HepG2 (cell line): ENCODE data around the gene HBD. TPM values are rescaled to one million over a fixed set of nuclear protein-coding genes. Genes with fewer than 3 reads are reported as not detected.

Experiments
- ATAC-seq: fragments of 200-7000 bp; cut with Tn5 transposase; 3 replicates; pipeline ENCODE4 v1.9.1; 2020; ENCODE audit warnings: mild to moderate bottlenecking, moderate library complexity
- BruUV-seq: library from RNA; stranded (reverse); fragments of 400-500 nt; replicated peaks from 2 replicates; lab custom pipeline; 2021; lab: Mats Ljungman, UMichigan
- CTCF ChIA-PET: fragments of 300-600 bp; formaldehyde crosslinking; extraction: SDS; loops from one replicate; lab custom pipeline; 2021; ENCODE audit warnings: low total read pairs, inconsistent platforms, low intra/inter-chr PET ratio; lab: Yijun Ruan, JAX
- POLR2A ChIA-PET: fragments of 350-600 bp; sonication (Branson Sonifier 250); formaldehyde crosslinking; loops from one replicate; lab custom pipeline; 2020; ENCODE audit warnings: antibody characterized with exemption, inconsistent platforms; lab: Yijun Ruan, JAX
- DNase-seq: peaks from one replicate; pipeline ENCODE4 v3.0.0-alpha.2; 2015; ENCODE audit warnings: low spot score
- FAIRE-seq: peaks from 3 replicates; lab custom pipeline; 2011; peaks lifted over from hg19 to GRCh38; lab: Jason Lieb, UNC
- H2AFZ ChIP-seq: one replicate; pipeline ENCODE4 v1.6.1; 2011; ENCODE audit warnings: low read length, inconsistent platforms
- H3K27ac ChIP-seq: fragments of 300-600 bp; 3 replicates; pipeline ENCODE4 v1.8.0; 2011; ENCODE audit warnings: mixed run types, mild to moderate bottlenecking, mixed read lengths, low read length, inconsistent platforms; ENCODE audit not compliant: insufficient read depth; ENCODE audit errors: extremely low read length
- H3K27me3 ChIP-seq, 2 experiments: fragments of 200-600 bp in 1 of 2; 2 replicates in 1 of 2; 3 replicates in 1 of 2; pipeline versions ENCODE4 v1.6.0 to v1.8.0; 2011; ENCODE audit warnings: low read length in 2 of 2, mild to moderate bottlenecking in 2 of 2, moderate library complexity in 2 of 2, inconsistent platforms in 1 of 2; ENCODE audit not compliant: insufficient read depth in 2 of 2, control insufficient read depth in 1 of 2
- H3K36me3 ChIP-seq, 2 experiments: fragments of 200-600 bp in 1 of 2; replicated peaks in 1 of 2; 2 replicates in 1 of 2; 3 replicates in 1 of 2; pipeline versions ENCODE4 v1.5.1 to v1.8.0; 2011; ENCODE audit warnings: low read length in 2 of 2, inconsistent platforms in 1 of 2; ENCODE audit not compliant: insufficient read depth in 2 of 2, control insufficient read depth in 1 of 2
- H3K4me1 ChIP-seq: 2 replicates; pipeline ENCODE4 v1.5.1; 2012; ENCODE audit warnings: low read length, inconsistent platforms; ENCODE audit not compliant: insufficient read depth
- H3K4me2 ChIP-seq: 2 replicates; pipeline ENCODE4 v1.6.0; 2011; ENCODE audit warnings: low read depth, low read length, inconsistent platforms
- H3K4me3 ChIP-seq, 3 experiments: fragments of 200-600 bp in 1 of 3; sonication (generic), shearing (Covaris generic) in 1 of 3; replicated peaks in 1 of 3; 2 replicates each; pipeline ENCODE4 v1.5.1; 2011 to 2016; ENCODE audit warnings: low read length in 3 of 3, inconsistent platforms in 2 of 3, low read depth in 2 of 3, mild to moderate bottlenecking in 2 of 3, control low read depth in 1 of 3, mixed read lengths in 1 of 3; ENCODE audit not compliant: insufficient read depth in 1 of 3
- H3K79me2 ChIP-seq: one replicate; pipeline ENCODE4 v1.6.1; 2011; ENCODE audit warnings: low read length, inconsistent platforms; ENCODE audit not compliant: insufficient read depth
- H3K9ac ChIP-seq: 2 replicates; pipeline ENCODE4 v1.6.0; 2011; ENCODE audit warnings: mild to moderate bottlenecking, low read depth, low read length, inconsistent platforms; ENCODE audit not compliant: insufficient read depth
- H3K9me3 ChIP-seq: 2 replicates; pipeline ENCODE4 v1.5.1; 2012; ENCODE audit warnings: mild to moderate bottlenecking, low read length
- H4K20me1 ChIP-seq: 2 replicates; pipeline ENCODE4 v1.6.0; 2011; ENCODE audit warnings: inconsistent platforms, mild to moderate bottlenecking, low read length, moderate library complexity; ENCODE audit not compliant: insufficient read depth
- ASH2L ChIP-seq: fragments of 300-600, 200-600 bp; sonication (generic); IDR thresholded peaks from 2 replicates; pipeline ENCODE4 v1.7.0; 2017; ENCODE audit warnings: low read depth, mild to moderate bottlenecking, moderate library complexity, mixed read lengths, low read length; ENCODE audit not compliant: insufficient read length
- BCL3 ChIP-seq: sonication (generic); formaldehyde crosslinking; IDR thresholded peaks from 2 replicates; pipeline ENCODE4 v1.5.1; 2020; ENCODE audit warnings: mild to moderate bottlenecking, missing genetic modification reagents, moderate library complexity
- DNMT1 ChIP-seq: sonication (generic); formaldehyde crosslinking; IDR thresholded peaks from 2 replicates; pipeline ENCODE4 v1.5.1; 2020; ENCODE audit warnings: mild to moderate bottlenecking, missing genetic modification reagents
- FOXC1 ChIP-seq: sonication (generic); formaldehyde crosslinking; IDR thresholded peaks from 2 replicates; pipeline ENCODE4 v1.8.0; 2022; ENCODE audit warnings: mild to moderate bottlenecking, missing genetic modification reagents, borderline replicate concordance
- JUND ChIP-seq: sonication (generic); formaldehyde crosslinking; IDR thresholded peaks from 2 replicates; pipeline ENCODE4 v1.8.0; 2022; ENCODE audit warnings: mild to moderate bottlenecking, missing genetic modification reagents
- KDM6A ChIP-seq: IDR thresholded peaks from 2 replicates; pipeline ENCODE4 v1.6.1; 2016; ENCODE audit warnings: low read depth
- KLF9 ChIP-seq: IDR thresholded peaks from 2 replicates; pipeline ENCODE4 v1.6.1; 2016; ENCODE audit warnings: low read depth
- MED8 ChIP-seq: sonication (generic); formaldehyde crosslinking; IDR thresholded peaks from 2 replicates; pipeline ENCODE4 v1.8.1; 2023; ENCODE audit warnings: mild to moderate bottlenecking, missing genetic modification reagents; ENCODE audit not compliant: insufficient replicate concordance
- PHF5A ChIP-seq: IDR thresholded peaks from one replicate; pipeline ENCODE4 v1.6.1; 2018; ENCODE audit warnings: low read depth, missing genetic modification reagents; ENCODE audit not compliant: unreplicated experiment
- RARG ChIP-seq: sonication (generic); formaldehyde crosslinking; IDR thresholded peaks from 2 replicates; pipeline ENCODE4 v1.4.0; 2020; ENCODE audit warnings: low read depth, mild to moderate bottlenecking, missing genetic modification reagents
- SKI ChIP-seq: fragments of 450-650 bp; IDR thresholded peaks from one replicate; pipeline ENCODE4 v1.6.1; 2018; ENCODE audit warnings: mild to moderate bottlenecking; ENCODE audit not compliant: partially characterized antibody
- SMC3 ChIP-seq: IDR thresholded peaks from 2 replicates; pipeline ENCODE4 v1.6.1; 2011; ENCODE audit warnings: low read length, improper control_type of control experiment
- ZKSCAN8 ChIP-seq: IDR thresholded peaks from 2 replicates; pipeline ENCODE4 v1.6.1; 2016; ENCODE audit warnings: borderline replicate concordance, missing genetic modification reagents, missing compliant biosample characterization
- ZMYM4 ChIP-seq: sonication (generic); formaldehyde crosslinking; IDR thresholded peaks from 2 replicates; pipeline ENCODE4 v1.8.1; 2023; ENCODE audit warnings: mild to moderate bottlenecking, missing genetic modification reagents
- ZNF235 ChIP-seq: sonication (generic); formaldehyde crosslinking; IDR thresholded peaks from 2 replicates; pipeline ENCODE4 v1.8.1; 2023; ENCODE audit warnings: mild to moderate bottlenecking, missing genetic modification reagents, borderline replicate concordance
- ZNF343 ChIP-seq: sonication (generic); formaldehyde crosslinking; IDR thresholded peaks from 2 replicates; pipeline ENCODE4 v1.4.0; 2020; ENCODE audit warnings: mild to moderate bottlenecking, missing genetic modification reagents
- ZSCAN25 ChIP-seq: sonication (generic); formaldehyde crosslinking; IDR thresholded peaks from 2 replicates; pipeline ENCODE4 v1.8.0; 2022; ENCODE audit warnings: mild to moderate bottlenecking, missing genetic modification reagents
- ZZZ3 ChIP-seq: sonication (generic); formaldehyde crosslinking; IDR thresholded peaks from 2 replicates; pipeline ENCODE4 v1.4.0; 2020; ENCODE audit warnings: missing genetic modification reagents, mild to moderate bottlenecking, borderline replicate concordance
- WGBS: methylation state at CpG from one replicate; pipeline ENCODE4 v1.1.6; 2017; ENCODE audit warnings: low lambda C conversion rate; 5-methylcytosine and 5-hydroxymethylcytosine counted together
- in situ Hi-C: cut with HindIII; loops from 2 replicates; pipeline ENCODE4 v1.10.0; 2017; ENCODE audit warnings: low pct_unique_long_range_greater_than_20kb; ENCODE audit not compliant: extremely low pct_ligation_motif_present
- intact Hi-C: fragments of 100-400 bp; cut with micrococcal nuclease; formaldehyde crosslinking; loops from one replicate; pipeline ENCODE4 v1.10.0; 2022; ENCODE audit not compliant: unreplicated experiment
- polyA plus RNA-seq, 8 experiments: library from polyadenylated mRNA; depleted of rRNA in 3 of 8; stranded (reverse) in 7 of 8; unstranded in 1 of 8; fragments of >200 nt; fragmentation: Illumina TruSeq in 4 of 8; extraction: Trizol in 4 of 8; gene quantifications; 2 replicates each; pipeline versions ENCODE4 v1.2.1 to v1.2.3, GENCODE V29; 2011 to 2016; ENCODE audit warnings: low read depth in 4 of 8, missing spikeins in 1 of 8, mixed read lengths in 1 of 8; ENCODE audit not compliant: insufficient read depth in 1 of 8
- total RNA-seq, 5 experiments: library from RNA; depleted of rRNA; stranded (reverse); fragments of >200 nt; fragmentation: Illumina TruSeq; extraction: Trizol; gene quantifications; 2 replicates each; pipeline ENCODE4 v1.2.3, GENCODE V29; 2016; ENCODE audit warnings: low read depth in 1 of 5
- TF ChIP-seq, protein P1 (sequence below): sonication (generic); formaldehyde crosslinking; IDR thresholded peaks from 2 replicates; pipeline ENCODE4 v1.8.1; 2023; ENCODE audit warnings: mild to moderate bottlenecking, missing genetic modification reagents

HBD gene
- total and polyA plus RNA-seq, 2 of the 13 experiments (the other 11 are each of a cell fraction or from before 2014, with no cell fraction given) = not detected

DNA sequence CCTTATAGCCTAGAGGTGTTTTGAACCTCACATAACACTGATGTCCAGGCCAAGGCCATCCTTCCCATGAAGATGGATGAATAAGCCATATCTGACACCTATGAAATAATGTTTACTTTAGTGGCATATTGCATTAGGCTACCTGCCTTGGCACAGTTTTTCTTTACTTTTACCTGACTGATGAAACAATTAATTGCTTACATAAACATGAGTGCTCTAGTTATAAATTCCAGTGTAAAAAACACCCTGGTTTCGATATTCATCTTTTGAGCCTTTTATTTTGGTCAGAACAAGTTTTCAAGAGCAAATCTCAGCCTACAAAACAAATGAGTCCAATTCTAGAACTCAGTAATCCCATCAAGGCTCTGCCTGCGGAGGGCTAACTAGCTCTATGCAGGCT lies 42.4 kb upstream of the HBD start (continued):
- TF ChIP-seq ZNF343 (CRISPR knock-in tag) = no peak
- no peak for TF ChIP-seq ZZZ3 (CRISPR knock-in tag)
- TF ChIP-seq KLF9 (CRISPR knock-in tag) = no peak
- no peak for TF ChIP-seq PHF5A (CRISPR knock-in tag)
- TF ChIP-seq, protein P1, sequence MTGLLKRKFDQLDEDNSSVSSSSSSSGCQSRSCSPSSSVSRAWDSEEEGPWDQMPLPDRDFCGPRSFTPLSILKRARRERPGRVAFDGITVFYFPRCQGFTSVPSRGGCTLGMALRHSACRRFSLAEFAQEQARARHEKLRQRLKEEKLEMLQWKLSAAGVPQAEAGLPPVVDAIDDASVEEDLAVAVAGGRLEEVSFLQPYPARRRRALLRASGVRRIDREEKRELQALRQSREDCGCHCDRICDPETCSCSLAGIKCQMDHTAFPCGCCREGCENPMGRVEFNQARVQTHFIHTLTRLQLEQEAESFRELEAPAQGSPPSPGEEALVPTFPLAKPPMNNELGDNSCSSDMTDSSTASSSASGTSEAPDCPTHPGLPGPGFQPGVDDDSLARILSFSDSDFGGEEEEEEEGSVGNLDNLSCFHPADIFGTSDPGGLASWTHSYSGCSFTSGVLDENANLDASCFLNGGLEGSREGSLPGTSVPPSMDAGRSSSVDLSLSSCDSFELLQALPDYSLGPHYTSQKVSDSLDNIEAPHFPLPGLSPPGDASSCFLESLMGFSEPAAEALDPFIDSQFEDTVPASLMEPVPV (CRISPR knock-in tag) = no peak
- TF ChIP-seq ZNF235 (CRISPR knock-in tag) = no peak
- TF ChIP-seq RARG (CRISPR knock-in tag) = no peak
- TF ChIP-seq SMC3 = no peak
- TF ChIP-seq ZSCAN25 (CRISPR knock-in tag) = no peak
- no peak for TF ChIP-seq DNMT1 (CRISPR knock-in tag)

DNA sequence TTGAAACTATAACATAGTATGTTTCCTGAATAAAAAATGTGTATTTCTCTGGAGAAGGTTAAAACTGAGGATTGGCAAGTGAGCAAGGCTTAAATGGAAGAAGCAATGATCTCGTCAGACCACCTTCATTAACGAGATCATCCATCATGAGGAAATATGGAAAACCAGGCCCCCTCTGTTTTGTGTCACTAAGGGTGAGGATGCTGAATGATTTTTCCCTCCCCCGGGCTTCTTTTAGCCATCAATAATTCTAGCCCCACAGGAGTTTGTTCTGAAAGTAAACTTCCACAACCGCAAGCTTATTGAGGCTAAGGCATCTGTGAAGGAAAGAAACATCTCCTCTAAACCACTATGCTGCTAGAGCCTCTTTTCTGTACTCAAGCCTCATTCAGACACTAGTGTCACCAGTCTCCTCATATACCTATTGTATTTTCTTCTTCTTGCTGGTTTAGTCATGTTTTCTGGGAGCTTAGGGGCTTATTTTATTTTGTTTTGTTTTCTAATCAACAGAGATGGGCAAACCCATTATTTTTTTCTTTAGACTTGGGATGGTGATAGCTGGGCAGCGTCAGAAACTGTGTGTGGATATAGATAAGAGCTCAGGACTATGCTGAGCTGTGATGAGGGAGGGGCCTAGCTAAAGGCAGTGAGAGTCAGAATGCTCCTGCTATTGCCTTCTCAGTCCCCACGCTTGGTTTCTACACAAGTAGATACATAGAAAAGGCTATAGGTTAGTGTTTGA lies 41.3 kb upstream of the HBD start:
- in situ Hi-C loops = no loop called here
- H3K79me2 ChIP-seq = no peaks in the 10 kb centered on the region
- TF ChIP-seq SKI (no peak), KDM6A (CRISPR knock-in tag) (no peak), ZKSCAN8 (CRISPR knock-in tag) (no peak), JUND (CRISPR knock-in tag) (no peak), MED8 (CRISPR knock-in tag) (no peak), BCL3 (CRISPR knock-in tag) (no peak), ZMYM4 (CRISPR knock-in tag) (no peak), FOXC1 (CRISPR knock-in tag) (no peak), ZNF343 (CRISPR knock-in tag) (no peak), ASH2L (no peak)

More for the DNA sequence above, 41.3 kb upstream of the HBD start:
- no peaks in the 10 kb centered on the region for H3K36me3 ChIP-seq
- no peaks in the 10 kb centered on the region for H3K4me1 ChIP-seq
- H2AFZ ChIP-seq = no peak overlapping the region
- no TSS peak for BruUV-seq
- no peaks in the 10 kb centered on the region for H4K20me1 ChIP-seq
- H3K9ac ChIP-seq = no peak overlapping the region
- no peaks in the 10 kb centered on the region for H3K27me3 ChIP-seq
- intact Hi-C loops = no loop called here
- POLR2A ChIA-PET = no interaction called here
- no peaks in the 10 kb centered on the region for H3K9me3 ChIP-seq
- DNase-seq = no peak
- no peak for FAIRE-seq
- H3K27ac ChIP-seq = no peak overlapping the region
- CTCF ChIA-PET = no interaction called here
- 12% methylated on average over 6 of the region's 6 CpGs for WGBS
- no peak overlapping the region for H3K4me3 ChIP-seq
- no peak for ATAC-seq
- no peak overlapping the region for H3K4me2 ChIP-seq
